ENCODE results near the gene EXOC7.

EXOC7 gene

GRCh38 chr17:76103274-76104139, at the start of gene EXOC7:
Gene EXOC7 (minus strand): TSS chr17:76103787. CDS start chr17:76103692, 95 bp downstream.
- DNase-seq, result peak; percentile 39 to 95 (median 85)

- no peak for DNase-seq
Observed at GRCh38 chr17:76153202-76153601, 49.6 kb upstream of the EXOC7 start.

GRCh38 chr17:76152591-76152990, 49.0 kb upstream of the EXOC7 start:
- peak in 15 of 51 donors; percentile 21 to 65 (median 43) for DNase-seq

- no peak for DNase-seq
Observed at GRCh38 chr17:76151896-76152454, 48.4 kb upstream of the EXOC7 start.

- DNase-seq, result no peak
Observed at GRCh38 chr17:76150712-76151622, 47.4 kb upstream of the EXOC7 start.

GRCh38 chr17:76149214-76149613, 45.6 kb upstream of the EXOC7 start:
- DNase-seq, result no peak

GRCh38 chr17:76148015-76148326, 44.4 kb upstream of the EXOC7 start:
- DNase-seq, result no peak

- DNase-seq, result no peak
Observed at GRCh38 chr17:76147211-76148014, 43.8 kb upstream of the EXOC7 start.

GRCh38 chr17:76146053-76146851, 42.7 kb upstream of the EXOC7 start:
- DNase-seq, result no peak

- no peak for DNase-seq
Observed at GRCh38 chr17:76145231-76146052, 41.9 kb upstream of the EXOC7 start.

- DNase-seq, result no peak
Observed at GRCh38 chr17:76142585-76143041, 39.0 kb upstream of the EXOC7 start.

GRCh38 chr17:76142039-76142584, 38.5 kb upstream of the EXOC7 start:
- no peak for DNase-seq

GRCh38 chr17:76141212-76142038, 37.8 kb upstream of the EXOC7 start, which contains the start of gene FOXJ1:
Gene FOXJ1 (minus strand): TSS chr17:76141245. CDS start chr17:76140395, 850 bp downstream.
- DNase-seq, result peak in 50 of 51 donors; percentile 29 to 94 (median 83)

GRCh38 chr17:76140661-76141211, 37.1 kb upstream of the EXOC7 start:
- no peak for DNase-seq

- DNase-seq, result no peak
Observed at GRCh38 chr17:76139801-76140660, 36.4 kb upstream of the EXOC7 start.
